Measurements from ENCODE around the gene GLI1.

Gene GLI1

GRCh38 chr12:57470286-57470969 is 10.8 kb downstream of the GLI1 start:
- no peaks in the 10 kb centered on the region for H3F3A ChIP-seq (ENCODE audit: insufficient read depth)
- H3K4me3 ChIP-seq (ENCODE audit: insufficient read depth, low read length, poor library complexity, severe bottlenecking), result no peak overlapping the region
- H3K36me3 ChIP-seq (ENCODE audit: low read length), result no peaks in the 10 kb centered on the region
- H3K27me3 ChIP-seq (ENCODE audit: low read length), result no peaks in the 10 kb centered on the region
- no peaks in the 10 kb centered on the region for H3K9me3 ChIP-seq (ENCODE audit: insufficient read depth, low read length)
- H3K79me2 ChIP-seq (ENCODE audit: insufficient read depth, low read length), result no peaks in the 10 kb centered on the region
- TF ChIP-seq EZH2phosphoT487 (conservative IDR thresholded peaks at IDR 0.05; ENCODE audit: low read length), result no peak
- TF ChIP-seq, protein P1, sequence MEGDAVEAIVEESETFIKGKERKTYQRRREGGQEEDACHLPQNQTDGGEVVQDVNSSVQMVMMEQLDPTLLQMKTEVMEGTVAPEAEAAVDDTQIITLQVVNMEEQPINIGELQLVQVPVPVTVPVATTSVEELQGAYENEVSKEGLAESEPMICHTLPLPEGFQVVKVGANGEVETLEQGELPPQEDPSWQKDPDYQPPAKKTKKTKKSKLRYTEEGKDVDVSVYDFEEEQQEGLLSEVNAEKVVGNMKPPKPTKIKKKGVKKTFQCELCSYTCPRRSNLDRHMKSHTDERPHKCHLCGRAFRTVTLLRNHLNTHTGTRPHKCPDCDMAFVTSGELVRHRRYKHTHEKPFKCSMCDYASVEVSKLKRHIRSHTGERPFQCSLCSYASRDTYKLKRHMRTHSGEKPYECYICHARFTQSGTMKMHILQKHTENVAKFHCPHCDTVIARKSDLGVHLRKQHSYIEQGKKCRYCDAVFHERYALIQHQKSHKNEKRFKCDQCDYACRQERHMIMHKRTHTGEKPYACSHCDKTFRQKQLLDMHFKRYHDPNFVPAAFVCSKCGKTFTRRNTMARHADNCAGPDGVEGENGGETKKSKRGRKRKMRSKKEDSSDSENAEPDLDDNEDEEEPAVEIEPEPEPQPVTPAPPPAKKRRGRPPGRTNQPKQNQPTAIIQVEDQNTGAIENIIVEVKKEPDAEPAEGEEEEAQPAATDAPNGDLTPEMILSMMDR (IDR thresholded peaks at IDR 0.05; ENCODE audit: insufficient read depth, low read length, poor library complexity, severe bottlenecking), result no peak
- H4K20me1 ChIP-seq (ENCODE audit: low read depth, low read length), result no peaks in the 10 kb centered on the region
- no peak overlapping the region for H3K4me2 ChIP-seq (ENCODE audit: low read depth, low read length, poor library complexity, severe bottlenecking)
- no peaks in the 10 kb centered on the region for H3K9me2 ChIP-seq (replicated peaks; ENCODE audit: insufficient read depth, low read length)
- no peak overlapping the region for H3K9ac ChIP-seq (ENCODE audit: low read length)
- H3K27ac ChIP-seq (ENCODE audit: low read depth, low read length), result no peak overlapping the region
- no peak overlapping the region for H2AFZ ChIP-seq (ENCODE audit: low read depth, low read length, severe bottlenecking)

- Histone ChIP-seq H3K4me2 (ENCODE audit: low read depth, low read length, poor library complexity, severe bottlenecking) (no peak overlapping the region), H2AFZ (ENCODE audit: low read depth, low read length, severe bottlenecking) (no peak overlapping the region), H3K36me3 (ENCODE audit: low read length) (no peaks in the 10 kb centered on the region), H3K9ac (ENCODE audit: low read length) (no peak overlapping the region), H4K20me1 (ENCODE audit: low read depth, low read length) (no peaks in the 10 kb centered on the region), H3F3A (ENCODE audit: insufficient read depth) (no peaks in the 10 kb centered on the region), H3K9me2 (replicated peaks; ENCODE audit: insufficient read depth, low read length) (no peaks in the 10 kb centered on the region), H3K4me3 (ENCODE audit: insufficient read depth, low read length, poor library complexity, severe bottlenecking) (no peak overlapping the region), H3K27me3 (ENCODE audit: low read length) (no peaks in the 10 kb centered on the region), H3K9me3 (ENCODE audit: insufficient read depth, low read length) (no peaks in the 10 kb centered on the region), H3K27ac (ENCODE audit: low read depth, low read length) (no peak overlapping the region), H3K79me2 (ENCODE audit: insufficient read depth, low read length) (no peaks in the 10 kb centered on the region)
- TF ChIP-seq, protein P1 (IDR thresholded peaks at IDR 0.05; ENCODE audit: insufficient read depth, low read length, poor library complexity, severe bottlenecking), result no peak
- TF ChIP-seq EZH2phosphoT487 (conservative IDR thresholded peaks at IDR 0.05; ENCODE audit: low read length), result no peak
Observed at GRCh38 chr12:57470970-57471656, 11.5 kb downstream of the GLI1 start.

DNA sequence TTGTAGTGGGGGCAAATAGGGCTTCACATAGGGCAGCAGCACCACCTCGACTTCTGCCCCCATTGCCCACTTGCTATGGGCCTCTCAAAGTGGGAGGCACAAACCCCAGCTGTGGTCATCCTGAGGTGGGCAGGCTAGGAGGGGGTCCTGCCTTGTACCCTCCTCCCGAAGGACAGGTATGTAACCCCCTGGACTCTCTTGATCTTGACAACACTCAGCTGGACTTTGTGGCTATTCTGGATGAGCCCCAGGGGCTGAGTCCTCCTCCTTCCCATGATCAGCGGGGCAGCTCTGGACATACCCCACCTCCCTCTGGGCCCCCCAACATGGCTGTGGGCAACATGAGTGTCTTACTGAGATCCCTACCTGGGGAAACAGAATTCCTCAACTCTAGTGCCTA is 12.1 kb downstream of the GLI1 start:
- Histone ChIP-seq H3F3A (ENCODE audit: insufficient read depth) (no peaks in the 10 kb centered on the region), H3K4me2 (ENCODE audit: low read depth, low read length, poor library complexity, severe bottlenecking) (no peak overlapping the region), H3K4me3 (ENCODE audit: insufficient read depth, low read length, poor library complexity, severe bottlenecking) (no peak overlapping the region), H3K9me2 (replicated peaks; ENCODE audit: insufficient read depth, low read length) (no peaks in the 10 kb centered on the region), H4K20me1 (ENCODE audit: low read depth, low read length) (no peaks in the 10 kb centered on the region), H3K79me2 (ENCODE audit: insufficient read depth, low read length) (no peaks in the 10 kb centered on the region), H3K27ac (ENCODE audit: low read depth, low read length) (no peak overlapping the region), H3K9ac (ENCODE audit: low read length) (no peak overlapping the region), H3K36me3 (ENCODE audit: low read length) (no peaks in the 10 kb centered on the region), H2AFZ (ENCODE audit: low read depth, low read length, severe bottlenecking) (no peak overlapping the region), H3K9me3 (ENCODE audit: insufficient read depth, low read length) (no peaks in the 10 kb centered on the region), H3K27me3 (ENCODE audit: low read length) (no peaks in the 10 kb centered on the region)
- TF ChIP-seq, protein P1 (IDR thresholded peaks at IDR 0.05; ENCODE audit: insufficient read depth, low read length, poor library complexity, severe bottlenecking), result no peak
